M059J (cell line): ENCODE results near the gene MARCHF11. TPM values are rescaled to one million over a fixed set of nuclear protein-coding genes. Genes with fewer than 3 reads are reported as not detected.
A peak's percentile ranks its signal among the peaks of the same experiment; 100 is the strongest.

ENCODE experiments used
- DNase-seq: peaks from one replicate; pipeline ENCODE4 v3.0.0-alpha.2; 2012; ENCODE audit warnings: low read depth
- total RNA-seq: library from RNA; depleted of rRNA; stranded (reverse); fragments of >200 nt; shearing (Covaris generic); gene quantifications from 2 replicates; pipeline ENCODE4 v1.2.3, GENCODE V29; 2014

The MARCHF11 gene
- total RNA-seq, 1 experiment from 2014 or later: 0.30 TPM

GRCh38 chr5:16134204-16134603 lies 45.4 kb downstream of the MARCHF11 start:
- DNase-seq: peak; percentile 32

- DNase-seq: no peak
These were observed 47.7 kb downstream of the MARCHF11 start for GRCh38 chr5:16131878-16132277.

- DNase-seq: no peak
These were observed 50.6 kb downstream of the MARCHF11 start for GRCh38 chr5:16128944-16129343.

GRCh38 chr5:16127865-16128544 lies 51.6 kb downstream of the MARCHF11 start:
- DNase-seq: no peak

- DNase-seq: no peak
These were observed 59.0 kb downstream of the MARCHF11 start for GRCh38 chr5:16120579-16120978.

GRCh38 chr5:16119790-16120189 lies 59.8 kb downstream of the MARCHF11 start:
- no peak for DNase-seq

GRCh38 chr5:16115140-16115539 lies 64.5 kb downstream of the MARCHF11 start:
- DNase-seq: no peak

- no peak for DNase-seq
These were observed 71.2 kb downstream of the MARCHF11 start for GRCh38 chr5:16108418-16108817.

GRCh38 chr5:16104961-16105360 lies 74.6 kb downstream of the MARCHF11 start:
- DNase-seq: no peak

GRCh38 chr5:16095612-16096011 lies 84.0 kb downstream of the MARCHF11 start:
- no peak for DNase-seq

- peak; percentile 22 for DNase-seq
These were observed 89.3 kb downstream of the MARCHF11 start for GRCh38 chr5:16090270-16090669.

GRCh38 chr5:16082982-16083381 lies 96.6 kb downstream of the MARCHF11 start:
- no peak for DNase-seq

- DNase-seq: peak; percentile 64
These were observed 97.5 kb downstream of the MARCHF11 start for GRCh38 chr5:16082053-16082452.

- no peak for DNase-seq
These were observed 98.1 kb downstream of the MARCHF11 start for GRCh38 chr5:16081376-16081955.

- peak; percentile 23 for DNase-seq
These were observed 102.9 kb downstream of the MARCHF11 start for GRCh38 chr5:16076657-16077056.

- DNase-seq: no peak
These were observed 105.2 kb downstream of the MARCHF11 start for GRCh38 chr5:16074358-16074757.

- no peak for DNase-seq
These were observed 107.0 kb downstream of the MARCHF11 start for GRCh38 chr5:16072616-16073015.

GRCh38 chr5:16067415-16067814 lies 112.2 kb downstream of the MARCHF11 start:
- DNase-seq: no peak

- DNase-seq: peak; percentile 31
These were observed 112.8 kb downstream of the MARCHF11 start for GRCh38 chr5:16066810-16067209.

- no peak for DNase-seq
These were observed 113.3 kb downstream of the MARCHF11 start for GRCh38 chr5:16066320-16066719.

GRCh38 chr5:16065831-16066230 lies 113.8 kb downstream of the MARCHF11 start:
- peak; percentile 78 for DNase-seq

GRCh38 chr5:16064135-16064893 lies 115.3 kb downstream of the MARCHF11 start:
- DNase-seq: peak; percentile 37

GRCh38 chr5:16061163-16061562 lies 118.4 kb downstream of the MARCHF11 start:
- no peak for DNase-seq
